Tibial nerve (tissue), 4 donors: Measurements from ENCODE around the gene DNAJC15. TPM values are rescaled to one million over a fixed set of nuclear protein-coding genes. Genes with fewer than 3 reads are reported as not detected.

Experiments
- DNase-seq, 2 donors: peaks; one replicate each; pipeline ENCODE4 v3.0.0-alpha.2; 2019; ENCODE audit warnings: low spot score in 2 of 2
- H3K27ac ChIP-seq, 4 donors: fragments of 200-600 bp; sonication (generic) in 3 of 4; one replicate each; pipeline ENCODE4 v1.5.1; 2017 to 2019; ENCODE audit warnings: mild to moderate bottlenecking in 1 of 4
- H3K27me3 ChIP-seq, 2 donors: fragments of 200-600 bp; sonication (generic) in 1 of 2; one replicate each; pipeline versions ENCODE4 v1.5.1 to v1.6.0; 2017 to 2019
- H3K36me3 ChIP-seq, 3 donors: fragments of 200-600 bp; sonication (generic); one replicate each; pipeline ENCODE4 v1.5.1; 2018 to 2019
- H3K4me1 ChIP-seq, 4 donors: fragments of 200-600 bp; sonication (generic) in 3 of 4; one replicate each; pipeline ENCODE4 v1.5.1; 2017 to 2019
- H3K4me3 ChIP-seq, 4 donors: fragments of 200-600 bp; sonication (generic) in 3 of 4; one replicate each; pipeline ENCODE4 v1.5.1; 2017 to 2019; ENCODE audit warnings: mild to moderate bottlenecking in 1 of 4, moderate library complexity in 1 of 4
- H3K9me3 ChIP-seq, 4 donors: fragments of 200-600 bp; sonication (generic) in 3 of 4; one replicate each; pipeline ENCODE4 v1.5.1; 2017 to 2019
- CTCF ChIP-seq, 5 experiments: fragments of 200-600 bp in 3 of 5; fragments of 450-650 bp in 2 of 5; sonication (generic) in 3 of 5; IDR thresholded peaks; one replicate each; pipeline ENCODE4 v1.5.1; 2016 to 2019; ENCODE audit warnings: antibody characterized with exemption in 5 of 5, mild to moderate bottlenecking in 3 of 5, moderate library complexity in 2 of 5
- EP300 ChIP-seq, 2 donors: sonication (generic); formaldehyde crosslinking; IDR thresholded peaks; one replicate each; pipeline ENCODE4 v1.6.1; 2017; ENCODE audit warnings: antibody characterized with exemption in 2 of 2, mild to moderate bottlenecking in 1 of 2
- POLR2A ChIP-seq, 2 donors: fragments of 450-650 bp; IDR thresholded peaks; one replicate each; pipeline ENCODE4 v1.6.1; 2017; ENCODE audit warnings: antibody characterized with exemption in 2 of 2, mild to moderate bottlenecking in 2 of 2, moderate library complexity in 2 of 2
- WGBS, 2 donors: methylation state at CpG; one replicate each; pipeline ENCODE4 v1.1.5; 2018; 5-methylcytosine and 5-hydroxymethylcytosine counted together
- total RNA-seq, 4 donors: library from RNA; depleted of rRNA; stranded (reverse); fragments of >200 nt; gene quantifications; one replicate each; pipeline ENCODE4 v1.1.0, GENCODE V29; 2016

Gene DNAJC15
- total RNA-seq, 4 donors from 2014 or later: 3.7 to 9.2 (median 5.7) TPM

DNA sequence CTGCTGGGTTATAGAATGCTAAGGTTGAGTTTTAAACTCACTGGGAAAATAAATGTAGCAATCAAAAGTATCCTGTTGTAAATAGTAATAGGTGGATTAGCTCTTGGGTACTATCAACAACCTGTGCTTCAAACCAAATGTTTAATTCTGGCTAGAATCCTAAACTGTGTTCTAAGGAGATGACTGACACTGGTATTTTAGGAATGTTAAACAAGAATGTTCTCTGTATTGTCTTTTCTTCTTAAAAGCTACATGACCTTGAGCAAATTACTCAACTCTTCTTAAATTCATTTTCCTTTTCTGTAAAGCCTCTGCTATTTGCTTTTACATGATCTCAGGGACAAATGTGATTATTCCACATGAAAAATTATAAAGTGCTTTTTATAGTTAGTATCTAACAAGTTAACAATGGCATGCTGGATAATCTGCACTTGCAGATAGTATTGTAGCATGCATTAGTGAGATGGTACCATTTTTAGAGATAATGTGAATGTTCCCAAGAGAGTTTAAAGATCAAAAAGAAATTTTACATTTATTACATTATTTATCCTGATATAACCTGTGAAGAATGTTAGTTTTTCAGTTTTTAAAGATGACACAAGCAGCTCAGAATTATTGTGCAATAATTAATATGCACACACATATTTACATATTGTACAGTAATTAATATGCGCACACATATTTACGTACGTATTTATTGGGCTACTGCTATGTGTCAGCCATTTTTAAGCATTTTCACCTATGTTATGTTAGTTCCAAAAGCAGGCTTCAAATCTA lies 17.7 kb upstream of the DNAJC15 start:
- 94 to 95% methylated on average over 3 of the region's 3 CpGs for WGBS, 2 donors
- H3K4me3 ChIP-seq: no peak overlapping the region
- no peaks in the 10 kb centered on the region for H3K27me3 ChIP-seq
- H3K27ac ChIP-seq: no peak overlapping the region
- no peaks in the 10 kb centered on the region for H3K9me3 ChIP-seq
- peaks cover 0 to 8% (median 0%) of the 10 kb centered on the region in 4 donors for H3K4me1 ChIP-seq
- TF ChIP-seq EP300 (IDR thresholded peaks at IDR 0.05) (no peak), CTCF (IDR thresholded peaks at IDR 0.05) (no peak), POLR2A (IDR thresholded peaks at IDR 0.05) (no peak)
- H3K36me3 ChIP-seq: no peaks in the 10 kb centered on the region
- DNase-seq: no peak

GRCh38 chr13:43006893-43007631 lies 16.3 kb upstream of the DNAJC15 start:
- Histone ChIP-seq H3K27me3 (no peaks in the 10 kb centered on the region), H3K27ac (no peak overlapping the region), H3K4me1 (peaks cover 0 to 8% (median 0%) of the 10 kb centered on the region in 4 donors), H3K36me3 (no peaks in the 10 kb centered on the region), H3K4me3 (no peak overlapping the region), H3K9me3 (no peaks in the 10 kb centered on the region)
- 37 to 40% methylated on average over 3 of the region's 3 CpGs for WGBS, 2 donors
- no peak for TF ChIP-seq EP300 (IDR thresholded peaks at IDR 0.05)
- TF ChIP-seq POLR2A (IDR thresholded peaks at IDR 0.05): no peak
- no peak for TF ChIP-seq CTCF (IDR thresholded peaks at IDR 0.05)
- DNase-seq: no peak

- no peak overlapping the region for H3K27ac ChIP-seq
- no peak overlapping the region for H3K4me3 ChIP-seq
- 58 to 62% methylated on average over 3 of the region's 3 CpGs for WGBS, 2 donors
- peaks cover 0 to 8% (median 0%) of the 10 kb centered on the region in 4 donors for H3K4me1 ChIP-seq
- no peaks in the 10 kb centered on the region for H3K27me3 ChIP-seq
- no peaks in the 10 kb centered on the region for H3K9me3 ChIP-seq
- DNase-seq: no peak
- TF ChIP-seq POLR2A (IDR thresholded peaks at IDR 0.05) (no peak), EP300 (IDR thresholded peaks at IDR 0.05) (no peak), CTCF (IDR thresholded peaks at IDR 0.05) (no peak)
- no peaks in the 10 kb centered on the region for H3K36me3 ChIP-seq
Observed at GRCh38 chr13:43008596-43008995, 14.8 kb upstream of the DNAJC15 start.

GRCh38 chr13:43009506-43009905 lies 13.9 kb upstream of the DNAJC15 start:
- TF ChIP-seq POLR2A (IDR thresholded peaks at IDR 0.05) (no peak), CTCF (IDR thresholded peaks at IDR 0.05) (no peak), EP300 (IDR thresholded peaks at IDR 0.05) (no peak)
- Histone ChIP-seq H3K36me3 (no peaks in the 10 kb centered on the region), H3K27me3 (no peaks in the 10 kb centered on the region), H3K27ac (no peak overlapping the region), H3K9me3 (no peaks in the 10 kb centered on the region), H3K4me3 (no peak overlapping the region), H3K4me1 (peaks cover 0 to 8% (median 0%) of the 10 kb centered on the region in 4 donors)
- WGBS, 2 donors: 98 to 100% methylated on average over 1 of the region's 1 CpG
- DNase-seq: no peak

DNA sequence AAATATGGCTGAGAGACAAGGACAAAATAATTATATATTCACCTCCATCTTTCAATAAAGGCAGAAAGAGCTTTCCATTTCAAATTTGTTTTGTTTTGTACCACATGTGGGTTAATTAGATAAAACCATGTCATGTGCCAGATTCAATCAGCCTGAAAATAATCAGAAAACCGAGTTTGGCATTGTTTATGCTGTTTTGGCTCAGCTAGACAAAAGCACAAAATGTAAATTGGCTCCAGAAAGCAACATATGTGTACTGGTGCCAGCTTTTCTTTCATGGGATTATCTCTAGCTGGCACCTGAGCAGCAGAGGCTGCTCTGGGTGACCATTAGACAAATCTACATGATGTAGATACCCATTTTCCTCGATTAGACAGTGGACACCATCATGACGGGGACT lies 9.2 kb upstream of the DNAJC15 start:
- Histone ChIP-seq H3K4me1 (no peaks in the 10 kb centered on the region), H3K9me3 (no peaks in the 10 kb centered on the region), H3K27me3 (no peaks in the 10 kb centered on the region), H3K27ac (no peak overlapping the region), H3K4me3 (no peak overlapping the region), H3K36me3 (no peaks in the 10 kb centered on the region)
- WGBS, 2 donors: 77 to 79% methylated on average over 3 of the region's 3 CpGs
- DNase-seq: no peak
- TF ChIP-seq EP300 (IDR thresholded peaks at IDR 0.05) (no peak), POLR2A (IDR thresholded peaks at IDR 0.05) (no peak), CTCF (IDR thresholded peaks at IDR 0.05) (no peak)
